Loucy (cell line): ENCODE data around the gene PTPRH.

ENCODE experiments used
- EZH2phosphoT487 ChIP-seq: fragments of 200-600 bp; IDR thresholded peaks from 2 replicates; pipeline ENCODE4 v1.6.1; 2018; ENCODE audit warnings: antibody characterized with exemption, mild to moderate bottlenecking, moderate library complexity, borderline replicate concordance
- TF ChIP-seq, protein P1 (sequence below): fragments of 200-600 bp; sonication (generic); conservative IDR thresholded peaks from 2 replicates; pipeline ENCODE4 v1.5.1; 2014; ENCODE audit warnings: mild to moderate bottlenecking, antibody characterized with exemption, low read length

DNA sequence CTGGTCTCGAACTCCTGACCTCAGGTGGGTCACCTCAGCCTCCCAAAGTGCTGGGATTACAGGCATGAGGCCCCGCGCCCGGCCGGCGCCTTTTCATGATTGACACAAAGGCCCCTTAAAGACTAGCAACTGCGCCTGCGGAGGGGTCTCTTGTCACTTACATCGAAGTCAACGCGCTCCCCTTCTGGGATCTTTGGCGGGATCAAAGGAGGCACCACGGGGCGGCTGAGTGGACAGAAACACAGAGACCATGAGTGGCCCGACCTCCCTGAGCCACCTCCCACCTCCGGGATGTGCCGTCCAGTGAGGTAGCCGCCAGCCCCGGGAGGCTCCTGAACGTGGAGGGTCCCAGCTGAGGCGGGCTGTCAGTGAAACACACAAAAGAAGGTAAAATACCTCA lies 67.6 kb downstream of the PTPRH start:
- TF ChIP-seq, protein P1, sequence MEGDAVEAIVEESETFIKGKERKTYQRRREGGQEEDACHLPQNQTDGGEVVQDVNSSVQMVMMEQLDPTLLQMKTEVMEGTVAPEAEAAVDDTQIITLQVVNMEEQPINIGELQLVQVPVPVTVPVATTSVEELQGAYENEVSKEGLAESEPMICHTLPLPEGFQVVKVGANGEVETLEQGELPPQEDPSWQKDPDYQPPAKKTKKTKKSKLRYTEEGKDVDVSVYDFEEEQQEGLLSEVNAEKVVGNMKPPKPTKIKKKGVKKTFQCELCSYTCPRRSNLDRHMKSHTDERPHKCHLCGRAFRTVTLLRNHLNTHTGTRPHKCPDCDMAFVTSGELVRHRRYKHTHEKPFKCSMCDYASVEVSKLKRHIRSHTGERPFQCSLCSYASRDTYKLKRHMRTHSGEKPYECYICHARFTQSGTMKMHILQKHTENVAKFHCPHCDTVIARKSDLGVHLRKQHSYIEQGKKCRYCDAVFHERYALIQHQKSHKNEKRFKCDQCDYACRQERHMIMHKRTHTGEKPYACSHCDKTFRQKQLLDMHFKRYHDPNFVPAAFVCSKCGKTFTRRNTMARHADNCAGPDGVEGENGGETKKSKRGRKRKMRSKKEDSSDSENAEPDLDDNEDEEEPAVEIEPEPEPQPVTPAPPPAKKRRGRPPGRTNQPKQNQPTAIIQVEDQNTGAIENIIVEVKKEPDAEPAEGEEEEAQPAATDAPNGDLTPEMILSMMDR, result no peak
- no peak for TF ChIP-seq EZH2phosphoT487
